CD14-positive monocyte (primary cell): ENCODE data around the gene PHLDB3. TPM values are rescaled to one million over a fixed set of nuclear protein-coding genes. Genes with fewer than 3 reads are reported as not detected.

Experiments
- DNase-seq, 3 donors: peaks; one replicate each; pipeline ENCODE4 v3.0.0-alpha.2; 2011 to 2022
- H2AFZ ChIP-seq: 2 replicates; pipeline ENCODE4 v1.6.0; 2012; ENCODE audit warnings: mild to moderate bottlenecking, low read depth, low read length, inconsistent platforms; ENCODE audit not compliant: insufficient read depth, poor library complexity, severe bottlenecking
- H3K27ac ChIP-seq, 2 donors: 1 replicate in 1 of 2; 2 replicates in 1 of 2; pipeline ENCODE4 v1.5.1; 2012 to 2013; ENCODE audit warnings: low read length in 2 of 2, control low read depth in 1 of 2, inconsistent platforms in 1 of 2, low read depth in 1 of 2, mild to moderate bottlenecking in 1 of 2
- H3K27me3 ChIP-seq, 2 donors: one replicate each; pipeline versions ENCODE4 v1.6.0 to v1.6.1; 2011 to 2013; ENCODE audit warnings: low read length in 2 of 2; ENCODE audit not compliant: control insufficient read depth in 2 of 2, insufficient read depth in 2 of 2
- H3K36me3 ChIP-seq, 2 donors: replicated peaks in 1 of 2; 1 replicate in 1 of 2; 2 replicates in 1 of 2; pipeline versions ENCODE4 v1.5.1 to v1.6.1; 2012 to 2013; ENCODE audit warnings: low read length in 2 of 2, control low read depth in 1 of 2, inconsistent platforms in 1 of 2, mild to moderate bottlenecking in 1 of 2; ENCODE audit not compliant: insufficient read depth in 2 of 2, control insufficient read depth in 1 of 2
- H3K4me1 ChIP-seq, 2 donors: 1 replicate in 1 of 2; 2 replicates in 1 of 2; pipeline versions ENCODE4 v1.5.1 to v1.6.1; 2012 to 2013; ENCODE audit warnings: low read length in 2 of 2, control low read depth in 1 of 2, inconsistent platforms in 1 of 2, mild to moderate bottlenecking in 1 of 2, moderate library complexity in 1 of 2; ENCODE audit not compliant: insufficient read depth in 2 of 2, control insufficient read depth in 1 of 2
- H3K4me2 ChIP-seq: replicated peaks from 2 replicates; pipeline ENCODE3; 2012; ENCODE audit warnings: low read length, moderate library complexity, mild to moderate bottlenecking; ENCODE audit not compliant: poor library complexity, severe bottlenecking; ENCODE audit errors: extremely low read depth
- H3K4me3 ChIP-seq, 3 experiments: fragments of 200-600 bp in 1 of 3; sonication (generic) in 1 of 3; replicated peaks in 1 of 3; 1 replicate in 2 of 3; 2 replicates in 1 of 3; pipeline ENCODE4 v1.5.1; 2011 to 2013; ENCODE audit warnings: low read length in 3 of 3, mild to moderate bottlenecking in 3 of 3, control low read depth in 2 of 3, low read depth in 2 of 3, inconsistent platforms in 1 of 3, moderate library complexity in 1 of 3
- H3K79me2 ChIP-seq: 2 replicates; pipeline ENCODE4 v1.6.0; 2012; ENCODE audit warnings: mild to moderate bottlenecking, control low read depth, inconsistent platforms, low read length, moderate library complexity; ENCODE audit not compliant: insufficient read depth
- H3K9ac ChIP-seq: 2 replicates; pipeline ENCODE4 v1.6.0; 2017; ENCODE audit warnings: low read length, mild to moderate bottlenecking; ENCODE audit not compliant: insufficient read depth, poor library complexity, severe bottlenecking
- H3K9me3 ChIP-seq, 2 donors: replicated peaks in 1 of 2; 1 replicate in 1 of 2; 2 replicates in 1 of 2; pipeline versions ENCODE4 v1.5.1 to v1.6.1; 2012 to 2013; ENCODE audit warnings: low read length in 2 of 2, control low read depth in 1 of 2; ENCODE audit not compliant: control insufficient read depth in 1 of 2, insufficient read depth in 1 of 2
- H4K20me1 ChIP-seq: 2 replicates; pipeline ENCODE4 v1.6.0; 2012; ENCODE audit warnings: mild to moderate bottlenecking, low read length, control low read depth, moderate library complexity; ENCODE audit not compliant: insufficient read depth
- H3K27ac Mint-ChIP-seq, 7 donors: one replicate each; pipeline ENCODE4 v1.8.0; 2020; ENCODE audit warnings: mild to moderate bottlenecking in 7 of 7, mixed read lengths in 7 of 7, moderate library complexity in 6 of 7, inconsistent platforms in 2 of 7
- H3K27me3 Mint-ChIP-seq, 3 donors: one replicate each; pipeline ENCODE4 v1.8.0; 2021 to 2022; ENCODE audit warnings: low read depth in 3 of 3, mild to moderate bottlenecking in 3 of 3, mixed read lengths in 3 of 3, moderate library complexity in 3 of 3, inconsistent platforms in 1 of 3
- H3K36me3 Mint-ChIP-seq, 2 donors: one replicate each; pipeline ENCODE4 v1.8.0; 2020; ENCODE audit warnings: mixed read lengths in 2 of 2, inconsistent platforms in 1 of 2, mild to moderate bottlenecking in 1 of 2
- H3K4me1 Mint-ChIP-seq: one replicate; pipeline ENCODE4 v1.8.0; 2020; ENCODE audit warnings: mild to moderate bottlenecking, mixed read lengths
- H3K4me3 Mint-ChIP-seq, 2 donors: one replicate each; pipeline ENCODE4 v1.8.0; 2020; ENCODE audit warnings: mild to moderate bottlenecking in 2 of 2, mixed read lengths in 2 of 2, moderate library complexity in 1 of 2
- H3K9me3 Mint-ChIP-seq, 7 donors: one replicate each; pipeline ENCODE4 v1.8.0; 2020 to 2022; ENCODE audit warnings: mixed read lengths in 7 of 7, mild to moderate bottlenecking in 6 of 7, moderate library complexity in 6 of 7, inconsistent platforms in 2 of 7
- WGBS: methylation state at CpG from one replicate; pipeline ENCODE4 v1.1.5; 2013; ENCODE audit warnings: missing lambda C conversion rate; ENCODE audit not compliant: insufficient coverage; 5-methylcytosine and 5-hydroxymethylcytosine counted together
- intact Hi-C, 2 donors: fragments of 100-400 bp; cut with micrococcal nuclease; formaldehyde crosslinking; loops; one replicate each; pipeline versions ENCODE4 v1.15.0 to v1.15.1; 2023
- polyA plus RNA-seq, 3 donors: library from polyadenylated mRNA; depleted of rRNA in 1 of 3; unstranded in 2 of 3; stranded (reverse) in 1 of 3; fragments of 300-500 nt in 2 of 3; fragments of >200 nt in 1 of 3; fragmentation: Illumina TruSeq in 2 of 3; gene quantifications; 1 replicate in 2 of 3; 2 replicates in 1 of 3; pipeline ENCODE4 v1.2.3, GENCODE V29; 2012 to 2021
- TF ChIP-seq, protein P1 (sequence below): fragments of 200-600 bp; IDR thresholded peaks from one replicate; pipeline ENCODE4 v1.8.0; 2022; ENCODE audit warnings: antibody characterized with exemption, mild to moderate bottlenecking

Gene PHLDB3
- polyA plus RNA-seq, 3 donors: 1.4 to 3.4 (median 1.7) TPM

GRCh38 chr19:43452582-43452981 lies 52.0 kb downstream of the PHLDB3 start:
- Histone ChIP-seq H3K36me3 (no peaks in the 10 kb centered on the region), H3K9me3 (peaks cover 0 to 5% of the 10 kb centered on the region in 2 donors), H3K4me1 (peaks cover 25 to 32% of the 10 kb centered on the region in 2 donors), H3K27me3 (no peaks in the 10 kb centered on the region), H4K20me1 (no peaks in the 10 kb centered on the region), H3K4me2 (no peak overlapping the region), H2AFZ (no peak overlapping the region), H3K4me3 (no peak overlapping the region), H3K27ac (no peak overlapping the region), H3K9ac (no peak overlapping the region), H3K79me2 (no peaks in the 10 kb centered on the region)
- no peak overlapping the region for H3K27ac Mint-ChIP-seq
- peaks cover 2 to 7% of the 10 kb centered on the region in 2 donors for H3K36me3 Mint-ChIP-seq
- intact Hi-C loops: loop anchor here in 1 of 2 donors (10.0 kb wide), 1 partner anchor 352 kb away; the partner anchor contains the start of gene LYPD5
- no peak overlapping the region for H3K4me3 Mint-ChIP-seq
- TF ChIP-seq, protein P1, sequence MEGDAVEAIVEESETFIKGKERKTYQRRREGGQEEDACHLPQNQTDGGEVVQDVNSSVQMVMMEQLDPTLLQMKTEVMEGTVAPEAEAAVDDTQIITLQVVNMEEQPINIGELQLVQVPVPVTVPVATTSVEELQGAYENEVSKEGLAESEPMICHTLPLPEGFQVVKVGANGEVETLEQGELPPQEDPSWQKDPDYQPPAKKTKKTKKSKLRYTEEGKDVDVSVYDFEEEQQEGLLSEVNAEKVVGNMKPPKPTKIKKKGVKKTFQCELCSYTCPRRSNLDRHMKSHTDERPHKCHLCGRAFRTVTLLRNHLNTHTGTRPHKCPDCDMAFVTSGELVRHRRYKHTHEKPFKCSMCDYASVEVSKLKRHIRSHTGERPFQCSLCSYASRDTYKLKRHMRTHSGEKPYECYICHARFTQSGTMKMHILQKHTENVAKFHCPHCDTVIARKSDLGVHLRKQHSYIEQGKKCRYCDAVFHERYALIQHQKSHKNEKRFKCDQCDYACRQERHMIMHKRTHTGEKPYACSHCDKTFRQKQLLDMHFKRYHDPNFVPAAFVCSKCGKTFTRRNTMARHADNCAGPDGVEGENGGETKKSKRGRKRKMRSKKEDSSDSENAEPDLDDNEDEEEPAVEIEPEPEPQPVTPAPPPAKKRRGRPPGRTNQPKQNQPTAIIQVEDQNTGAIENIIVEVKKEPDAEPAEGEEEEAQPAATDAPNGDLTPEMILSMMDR: no peak
- peaks cover 0 to 3% (median 0%) of the 10 kb centered on the region in 3 donors for H3K27me3 Mint-ChIP-seq
- H3K4me1 Mint-ChIP-seq: peaks cover 33% of the 10 kb centered on the region
- H3K9me3 Mint-ChIP-seq: peaks cover 3 to 11% (median 8%) of the 10 kb centered on the region in 7 donors
- no peak for DNase-seq
- 67% methylated on average over 2 of the region's 3 CpGs for WGBS

- intact Hi-C loops: loop anchor here in 1 of 2 donors (10.0 kb wide), 1 partner anchor 354 kb away; the partner anchor contains the start of gene LYPD5
- H3K9me3 ChIP-seq: peaks cover 0 to 5% of the 10 kb centered on the region in 2 donors
- peak in 1 of 3 donors; percentile 70 for DNase-seq
- no peaks in the 10 kb centered on the region for H3K27me3 ChIP-seq
- H4K20me1 ChIP-seq: no peaks in the 10 kb centered on the region
- TF ChIP-seq, protein P1: no peak
- H3K27me3 Mint-ChIP-seq: peaks cover 1 to 8% (median 2%) of the 10 kb centered on the region in 3 donors
- H3K27ac ChIP-seq: no peak overlapping the region
- no peak overlapping the region for H3K4me3 ChIP-seq
- H3K9ac ChIP-seq: no peak overlapping the region
- H3K79me2 ChIP-seq: no peaks in the 10 kb centered on the region
- H3K36me3 ChIP-seq: no peaks in the 10 kb centered on the region
- H3K27ac Mint-ChIP-seq: peak overlapping the region in 2 of 7 donors; percentile 33 to 46
- peak overlapping the region in 1 of 2 donors; percentile 21 for H3K4me3 Mint-ChIP-seq
- 0% methylated on average over 2 of the region's 2 CpGs for WGBS
- no peak overlapping the region for H2AFZ ChIP-seq
- H3K4me2 ChIP-seq: no peak overlapping the region
- H3K36me3 Mint-ChIP-seq: peaks cover 2 to 7% of the 10 kb centered on the region in 2 donors
- H3K9me3 Mint-ChIP-seq: peaks cover 5 to 11% (median 8%) of the 10 kb centered on the region in 7 donors
- peaks cover 29% of the 10 kb centered on the region in 2 donors for H3K4me1 ChIP-seq
- H3K4me1 Mint-ChIP-seq: peaks cover 25% of the 10 kb centered on the region
Observed at GRCh38 chr19:43450545-43450997, 54.0 kb downstream of the PHLDB3 start.
